H1 (cell line): ENCODE data around the gene RIN1. TPM values are rescaled to one million over a fixed set of nuclear protein-coding genes. Genes with fewer than 3 reads are reported as not detected.

Source experiments
- ASH2L ChIP-seq: fragments of 200-600, 300-600 bp; sonication (generic); IDR thresholded peaks from one replicate; pipeline ENCODE4 v1.7.1; 2017; ENCODE audit warnings: low read length
- EZH2 ChIP-seq: fragments of 200-600 bp; sonication (generic); IDR thresholded peaks from 2 replicates; pipeline ENCODE4 v1.7.1; 2012; ENCODE audit warnings: low read depth, mild to moderate bottlenecking, moderate library complexity, low read length, inconsistent platforms; ENCODE audit not compliant: severe bottlenecking
- FOSL1 ChIP-seq: IDR thresholded peaks from 2 replicates; pipeline ENCODE4 v1.6.1; 2011; ENCODE audit warnings: mild to moderate bottlenecking, low read depth, low read length, moderate library complexity; ENCODE audit not compliant: insufficient read depth
- KDM1A ChIP-seq: fragments of 200-600, 300-600 bp; sonication (generic); IDR thresholded peaks from 2 replicates; pipeline ENCODE4 v1.7.1; 2016; ENCODE audit warnings: mild to moderate bottlenecking, low read length, borderline replicate concordance
- NANOG ChIP-seq: IDR thresholded peaks from 2 replicates; pipeline ENCODE4 v1.6.1; 2011; ENCODE audit warnings: low read length, low read depth, mild to moderate bottlenecking, inconsistent platforms; ENCODE audit not compliant: insufficient read depth, poor library complexity, severe bottlenecking
- POLR2A ChIP-seq, 2 experiments: IDR thresholded peaks; 1 replicate in 1 of 2; 2 replicates in 1 of 2; pipeline ENCODE4 v1.6.1; 2011; ENCODE audit warnings: low read depth in 2 of 2, low read length in 2 of 2, mild to moderate bottlenecking in 2 of 2; ENCODE audit errors: control extremely low read depth in 1 of 2
- RFX5 ChIP-seq: IDR thresholded peaks from 2 replicates; pipeline ENCODE4 v1.6.1; 2011; ENCODE audit warnings: low read depth, low read length, improper control_type of control experiment, borderline replicate concordance
- SP1 ChIP-seq: IDR thresholded peaks from 2 replicates; pipeline ENCODE4 v1.6.1; 2011; ENCODE audit warnings: low read depth, low read length
- polyA plus RNA-seq, 7 experiments: library from polyadenylated mRNA; depleted of rRNA in 3 of 7; stranded (reverse) in 5 of 7; unstranded in 2 of 7; fragments of >200 nt in 5 of 7; fragments of 200-250 nt in 2 of 7; gene quantifications; 1 replicate in 5 of 7; 2 replicates in 1 of 7; 4 replicates in 1 of 7; pipeline versions ENCODE4 v1.2.1 to v1.2.3, GENCODE V29; 2011 to 2013; ENCODE audit warnings: missing spikeins in 2 of 7, mixed read lengths in 2 of 7
- total RNA-seq: library from RNA; stranded (reverse); fragmentation: NEBNext Ultra II Directional; extraction: Animal tissue kit (Norgen Biotek cat#: 25700); gene quantifications from 2 replicates; pipeline ENCODE4 v1.2.1, GENCODE V29; 2021

RIN1 gene
- total and polyA plus RNA-seq, 2 of the 8 experiments (the other 6 are each of a cell fraction or from before 2014, with no cell fraction given), result 2.5 to 5.4 TPM

DNA sequence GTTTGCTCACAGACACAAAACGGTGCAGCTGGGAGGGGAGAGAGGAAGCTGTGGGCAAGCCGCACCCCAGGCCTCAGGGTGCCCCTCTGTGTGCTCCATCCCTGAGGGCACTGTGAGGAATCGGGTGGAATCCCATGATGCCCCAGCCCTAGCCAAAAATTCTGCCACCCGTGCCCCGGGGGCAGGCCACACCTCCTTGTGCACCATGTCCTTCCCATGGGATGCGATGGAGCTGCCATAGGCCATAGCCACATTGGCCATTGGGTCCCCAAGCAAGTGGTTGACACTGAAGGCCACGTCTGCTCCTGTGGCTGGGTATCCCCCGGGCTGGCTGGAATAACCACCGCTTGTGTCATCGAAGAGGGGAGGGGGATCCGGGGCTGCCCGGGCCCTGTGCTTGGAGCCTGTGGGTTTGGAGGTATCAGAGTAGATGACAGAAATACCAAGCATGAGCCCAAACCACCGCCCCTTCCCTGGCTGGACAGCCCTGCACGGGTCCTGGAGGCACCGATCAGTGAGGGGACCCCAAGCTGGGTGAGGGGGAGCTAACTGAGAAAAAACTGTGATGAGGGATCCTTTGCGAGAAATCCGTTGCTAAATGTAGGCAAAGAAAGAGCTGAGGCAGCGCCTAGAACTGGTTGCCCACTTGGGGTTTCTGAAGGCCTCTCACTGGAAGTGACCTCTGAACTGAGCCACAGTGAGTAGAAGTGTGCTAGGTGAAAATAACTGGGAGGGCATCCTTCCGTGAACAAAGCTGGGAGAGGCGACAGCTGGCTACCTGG is 48.2 kb downstream of the RIN1 start (continued):
- TF ChIP-seq FOSL1, result no peak
- TF ChIP-seq KDM1A, result no peak
- TF ChIP-seq RFX5, result no peak
- no peak for TF ChIP-seq ASH2L
- no peak for TF ChIP-seq NANOG
- no peak for TF ChIP-seq SP1
- TF ChIP-seq EZH2, result no peak
- no peak for TF ChIP-seq POLR2A (IDR thresholded peaks at IDR 0.05; ENCODE audit: control extremely low read depth in 1 of 2, low read depth in 2 of 2, low read length in 2 of 2)
